Skeletal muscle satellite cell (primary cell): ENCODE data around the gene EMILIN2.
"Not testable (repeated sequence)": the region's sequence is repeated elsewhere in the genome, so short reads cannot be mapped to it uniquely, and the experiment has no call there.

Experiments
- H3K27me3 ChIP-seq: 2 replicates; pipeline ENCODE4 v1.7.0; 2013; ENCODE audit warnings: low read length; ENCODE audit not compliant: control insufficient read depth, insufficient read depth
- H3K36me3 ChIP-seq: 2 replicates; pipeline ENCODE4 v1.7.0; 2013; ENCODE audit warnings: mild to moderate bottlenecking, control low read depth, low read length; ENCODE audit not compliant: insufficient read depth
- H3K4me1 ChIP-seq: 2 replicates; pipeline ENCODE4 v1.7.0; 2013; ENCODE audit warnings: low read length; ENCODE audit not compliant: control insufficient read depth, insufficient read depth
- H3K4me2 ChIP-seq: 2 replicates; pipeline ENCODE4 v1.7.0; 2013; ENCODE audit warnings: mild to moderate bottlenecking, low read length
- H3K4me3 ChIP-seq: 2 replicates; pipeline ENCODE4 v1.7.0; 2013; ENCODE audit warnings: low read length
- H3K9ac ChIP-seq: 2 replicates; pipeline ENCODE4 v1.7.0; 2013; ENCODE audit warnings: mild to moderate bottlenecking, low read depth, low read length, moderate library complexity
- H3K9me3 ChIP-seq: replicated peaks from 2 replicates; pipeline ENCODE4 v1.7.0; 2013; ENCODE audit warnings: mild to moderate bottlenecking, control low read depth, low read length

EMILIN2 gene

DNA sequence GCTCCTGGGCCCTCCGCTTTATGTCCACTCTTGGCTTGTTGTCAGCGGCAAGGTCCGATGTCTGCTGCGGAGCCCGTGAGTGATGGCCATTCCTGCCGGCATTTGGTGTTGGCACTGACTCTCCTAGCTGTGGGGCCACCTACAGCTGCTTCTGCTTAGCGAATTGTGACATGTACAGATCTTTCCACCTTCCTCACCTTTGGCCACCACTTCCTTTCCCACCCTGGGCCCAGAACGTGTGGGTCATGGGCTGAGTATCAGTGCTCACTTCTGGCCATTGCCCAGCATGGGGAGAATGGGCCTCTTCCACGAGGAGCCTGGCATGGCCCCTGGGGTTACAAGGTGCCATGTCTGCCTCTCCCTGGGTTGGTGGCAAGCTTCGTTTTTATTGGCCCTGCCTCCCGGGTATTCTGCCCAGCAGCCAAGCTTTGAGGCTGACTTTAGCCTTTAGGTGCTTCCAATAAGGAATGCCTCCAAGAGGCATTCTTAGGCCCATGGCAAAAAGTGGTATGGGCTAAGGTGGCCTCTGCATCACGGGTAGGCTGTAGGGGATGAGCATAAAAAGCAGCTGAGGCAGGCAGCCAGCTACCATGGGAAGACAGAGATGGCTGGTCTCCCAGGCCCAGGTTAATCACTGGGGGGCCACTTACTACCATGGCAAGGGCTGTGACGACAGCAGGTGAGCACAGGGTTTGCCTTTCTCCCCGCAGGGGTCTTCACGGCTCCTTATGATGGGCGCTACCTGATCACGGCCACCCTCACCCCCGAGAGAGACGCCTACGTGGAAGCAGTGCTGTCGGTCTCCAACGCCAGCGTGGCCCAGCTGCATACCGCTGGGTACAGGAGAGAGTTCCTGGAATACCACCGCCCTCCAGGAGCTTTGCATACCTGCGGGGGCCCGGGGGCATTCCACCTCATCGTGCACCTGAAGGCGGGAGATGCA lies 65.8 kb downstream of the EMILIN2 start:
- Histone ChIP-seq H3K4me3 (no peak overlapping the region), H3K36me3 (peaks cover 37% of the 10 kb centered on the region), H3K27me3 (no peaks in the 10 kb centered on the region), H3K4me2 (no peak overlapping the region), H3K9ac (no peak overlapping the region), H3K4me1 (peaks cover 11% of the 10 kb centered on the region), H3K9me3 (no peaks in the 10 kb centered on the region)

GRCh38 chr18:2913398-2914005 lies 66.7 kb downstream of the EMILIN2 start:
- Histone ChIP-seq H3K4me1 (peaks cover 11% of the 10 kb centered on the region), H3K36me3 (peaks cover 38% of the 10 kb centered on the region)

DNA sequence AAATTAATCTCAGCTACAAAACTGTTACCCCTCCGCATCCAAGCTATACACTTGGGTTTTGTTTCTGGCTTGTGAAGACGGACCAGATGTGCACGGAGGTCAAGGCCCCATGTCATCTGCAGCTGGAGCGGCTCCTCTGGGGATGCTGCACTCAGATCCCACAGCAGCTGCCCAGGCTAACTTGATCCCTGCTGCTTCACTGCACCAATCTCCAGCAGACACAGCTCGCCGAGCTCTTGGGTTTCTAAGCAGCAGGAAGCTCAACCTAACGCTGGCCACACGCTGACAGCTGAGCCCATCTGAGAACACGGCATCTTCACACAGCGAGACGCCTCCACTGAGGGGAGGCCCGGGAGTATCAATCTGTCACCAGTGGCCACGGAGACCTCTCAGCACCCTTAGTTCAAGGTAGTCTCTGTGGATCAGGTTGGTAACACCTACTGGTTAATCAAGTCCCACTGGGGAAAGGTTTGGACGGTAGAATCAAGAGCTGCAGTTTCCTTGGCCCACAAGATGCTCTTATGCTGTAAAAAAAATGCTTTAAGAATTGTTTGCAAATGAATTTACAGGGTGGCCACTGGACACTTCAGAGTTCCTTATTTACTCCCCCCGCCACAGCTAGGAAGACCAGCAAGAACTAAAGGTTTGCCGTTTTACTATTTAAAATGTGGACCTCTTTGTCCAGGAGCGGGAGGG lies 67.5 kb downstream of the EMILIN2 start:
- Histone ChIP-seq H3K4me1 (peaks cover 11% of the 10 kb centered on the region), H3K27me3 (no peaks in the 10 kb centered on the region), H3K9me3 (no peaks in the 10 kb centered on the region), H3K4me3 (no peak overlapping the region), H3K4me2 (no peak overlapping the region), H3K36me3 (peaks cover 45% of the 10 kb centered on the region), H3K9ac (no peak overlapping the region)

More at GRCh38 chr18:2913398-2914005, 66.7 kb downstream of the EMILIN2 start:
- Histone ChIP-seq H3K27me3 (no peaks in the 10 kb centered on the region), H3K9me3 (no peaks in the 10 kb centered on the region), H3K9ac (no peak overlapping the region), H3K4me3 (no peak overlapping the region), H3K4me2 (no peak overlapping the region)

DNA sequence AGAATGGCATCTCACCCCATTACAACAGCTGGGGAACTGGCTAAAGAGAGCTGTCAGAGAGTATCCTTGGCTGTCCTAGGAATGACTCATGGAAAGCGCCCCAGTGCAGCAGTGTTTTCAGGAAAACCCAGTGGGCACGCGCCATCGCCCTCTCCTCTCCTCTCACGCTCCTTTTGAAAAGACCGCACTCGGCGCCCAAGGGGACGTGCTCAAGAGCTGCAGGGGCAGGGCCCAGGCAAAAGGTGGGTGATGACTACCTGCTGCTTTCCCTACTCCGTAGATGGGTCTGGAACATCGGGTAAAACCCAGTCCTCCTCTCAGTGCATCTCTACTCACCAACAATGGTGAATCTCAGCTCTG lies 68.1 kb downstream of the EMILIN2 start:
- H3K36me3 ChIP-seq = peaks cover 49% of the 10 kb centered on the region
- no peaks in the 10 kb centered on the region for H3K9me3 ChIP-seq
- no peaks in the 10 kb centered on the region for H3K27me3 ChIP-seq
- H3K4me2 ChIP-seq = no peak overlapping the region
- no peak overlapping the region for H3K9ac ChIP-seq
- H3K4me3 ChIP-seq = no peak overlapping the region
- peaks cover 11% of the 10 kb centered on the region for H3K4me1 ChIP-seq

DNA sequence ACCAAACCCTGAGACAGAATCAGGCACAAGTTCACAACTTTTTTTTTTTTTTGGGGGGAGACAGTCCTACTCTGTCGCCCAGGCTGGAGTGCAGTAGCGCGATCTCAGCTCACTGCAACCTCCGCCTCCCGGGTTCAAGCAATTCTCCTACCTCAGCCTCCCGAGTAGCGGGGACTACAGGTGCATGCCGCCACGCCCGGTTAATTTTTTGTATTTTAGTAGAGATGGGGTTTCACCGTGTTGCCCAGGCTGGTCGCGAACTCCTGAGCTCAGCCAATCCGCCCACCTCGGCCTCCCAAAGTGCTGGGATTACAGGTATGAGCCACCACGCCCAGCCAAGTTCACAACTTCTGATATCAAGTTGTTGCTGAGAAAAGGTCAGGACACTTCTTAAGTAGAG lies 68.7 kb downstream of the EMILIN2 start:
- not testable (repeated sequence) for H3K9me3 ChIP-seq, H3K27me3 ChIP-seq, H3K9ac ChIP-seq, H3K4me3 ChIP-seq, H3K4me2 ChIP-seq
- H3K4me1 ChIP-seq = peaks cover 11% of the 10 kb centered on the region
- peaks cover 56% of the 10 kb centered on the region for H3K36me3 ChIP-seq

DNA sequence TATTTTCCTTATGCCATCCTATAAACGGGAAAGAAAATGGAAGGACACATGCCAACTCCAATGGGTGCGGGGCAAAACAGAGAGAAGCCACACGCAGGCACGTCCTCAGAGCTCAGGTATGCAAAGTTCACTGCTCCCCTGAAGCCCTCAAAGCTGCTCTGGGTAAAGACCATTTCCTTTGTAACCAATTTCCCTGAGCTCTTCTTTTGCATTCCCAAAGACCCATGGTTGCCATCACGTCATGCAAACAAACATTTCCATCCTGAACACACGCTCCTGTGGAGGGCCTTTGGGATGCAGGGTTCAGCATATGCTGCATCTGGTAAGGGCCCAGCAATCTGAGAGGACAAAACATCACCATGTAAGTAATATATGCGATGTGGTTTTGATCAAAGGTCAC lies 69.4 kb downstream of the EMILIN2 start:
- Histone ChIP-seq H3K9me3 (no peaks in the 10 kb centered on the region), H3K27me3 (no peaks in the 10 kb centered on the region), H3K9ac (no peak overlapping the region), H3K4me3 (no peak overlapping the region), H3K4me1 (peaks cover 11% of the 10 kb centered on the region), H3K4me2 (no peak overlapping the region), H3K36me3 (peaks cover 62% of the 10 kb centered on the region)

GRCh38 chr18:2917259-2918047 lies 70.6 kb downstream of the EMILIN2 start:
- Histone ChIP-seq H3K4me1 (peaks cover 11% of the 10 kb centered on the region), H3K4me2 (no peak overlapping the region), H3K9ac (no peak overlapping the region), H3K4me3 (no peak overlapping the region), H3K27me3 (no peaks in the 10 kb centered on the region), H3K36me3 (peaks cover 63% of the 10 kb centered on the region), H3K9me3 (no peaks in the 10 kb centered on the region)

DNA sequence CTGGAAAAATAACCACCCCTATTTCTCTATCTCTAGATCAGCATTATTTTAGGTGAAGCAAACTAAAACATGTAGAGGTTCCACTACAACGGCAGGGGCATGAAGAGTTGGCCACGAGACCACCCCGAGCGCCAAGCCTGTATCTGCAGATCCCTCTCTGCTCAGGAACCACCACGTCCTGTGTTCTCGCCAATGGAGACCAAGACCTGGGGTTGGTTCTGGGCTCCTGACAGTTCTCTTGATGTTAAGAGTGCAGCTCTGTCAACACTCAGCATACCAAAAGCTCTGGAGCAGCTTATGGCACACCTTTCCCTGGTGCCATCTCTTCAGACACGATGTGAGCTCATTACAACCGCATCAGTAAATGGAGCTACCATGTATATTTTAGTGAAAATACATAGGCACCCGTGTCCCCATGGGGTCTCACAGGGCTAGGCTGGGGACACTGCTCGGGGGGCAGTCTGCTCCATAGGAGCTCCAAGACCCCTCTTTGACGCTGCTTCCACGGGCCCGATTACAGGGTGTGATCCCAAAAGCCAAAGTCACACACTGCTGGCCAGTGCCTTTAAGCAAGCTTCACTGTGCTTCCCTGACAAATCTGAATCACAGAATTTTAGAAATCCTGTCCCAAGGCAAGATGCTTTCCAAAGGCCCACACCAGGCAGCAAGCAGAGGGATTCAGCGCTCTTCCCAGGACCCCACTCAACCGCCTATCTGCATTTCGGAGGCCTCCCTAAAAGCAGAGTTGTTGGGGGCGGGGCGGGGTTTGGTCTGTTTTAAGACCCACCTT lies 72.2 kb downstream of the EMILIN2 start:
- Histone ChIP-seq H3K36me3 (peaks cover 61% of the 10 kb centered on the region), H3K9ac (no peak overlapping the region), H3K4me3 (no peak overlapping the region), H3K9me3 (no peaks in the 10 kb centered on the region), H3K4me2 (no peak overlapping the region), H3K27me3 (no peaks in the 10 kb centered on the region), H3K4me1 (peaks cover 11% of the 10 kb centered on the region)

GRCh38 chr18:2919600-2919999 lies 72.8 kb downstream of the EMILIN2 start:
- H3K9me3 ChIP-seq = no peaks in the 10 kb centered on the region
- no peak overlapping the region for H3K4me3 ChIP-seq
- no peak overlapping the region for H3K4me2 ChIP-seq
- peaks cover 63% of the 10 kb centered on the region for H3K36me3 ChIP-seq
- no peaks in the 10 kb centered on the region for H3K27me3 ChIP-seq
- H3K4me1 ChIP-seq = peaks cover 5% of the 10 kb centered on the region
- no peak overlapping the region for H3K9ac ChIP-seq

DNA sequence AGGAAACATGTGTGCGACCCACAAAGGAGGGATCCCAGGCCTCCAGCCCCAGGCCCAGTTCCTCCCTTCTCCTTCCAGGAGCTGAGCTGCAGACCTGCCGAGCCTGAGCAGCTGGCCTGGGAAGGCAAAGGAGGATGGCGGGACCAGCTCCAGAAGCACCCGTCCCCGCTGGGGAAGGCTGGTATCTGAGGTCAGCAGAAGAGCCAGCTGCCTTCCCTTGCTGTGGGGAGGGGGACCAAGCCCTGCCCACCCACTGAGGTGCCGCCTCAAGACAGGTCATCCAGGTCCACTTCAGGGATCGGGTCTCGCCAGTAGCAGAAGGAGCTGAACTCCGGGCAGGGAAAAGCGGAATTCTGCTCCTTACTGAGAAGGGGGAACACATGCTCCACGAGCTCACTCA lies 73.2 kb downstream of the EMILIN2 start:
- H3K36me3 ChIP-seq = peaks cover 67% of the 10 kb centered on the region
- H3K4me1 ChIP-seq = peaks cover 2% of the 10 kb centered on the region
- no peak overlapping the region for H3K9ac ChIP-seq
- no peak overlapping the region for H3K4me2 ChIP-seq
- H3K4me3 ChIP-seq = no peak overlapping the region
- no peaks in the 10 kb centered on the region for H3K27me3 ChIP-seq
- H3K9me3 ChIP-seq = no peaks in the 10 kb centered on the region
